ENCODE data around the gene MRM2. TPM values are rescaled to one million over a fixed set of nuclear protein-coding genes. Genes with fewer than 3 reads are reported as not detected.

The MRM2 gene
- total and polyA plus RNA-seq, 10 of the 15 experiments (the other 5 are each of a cell fraction or from before 2014, with no cell fraction given): 43.2 to 128 (median 71.4) TPM

DNA sequence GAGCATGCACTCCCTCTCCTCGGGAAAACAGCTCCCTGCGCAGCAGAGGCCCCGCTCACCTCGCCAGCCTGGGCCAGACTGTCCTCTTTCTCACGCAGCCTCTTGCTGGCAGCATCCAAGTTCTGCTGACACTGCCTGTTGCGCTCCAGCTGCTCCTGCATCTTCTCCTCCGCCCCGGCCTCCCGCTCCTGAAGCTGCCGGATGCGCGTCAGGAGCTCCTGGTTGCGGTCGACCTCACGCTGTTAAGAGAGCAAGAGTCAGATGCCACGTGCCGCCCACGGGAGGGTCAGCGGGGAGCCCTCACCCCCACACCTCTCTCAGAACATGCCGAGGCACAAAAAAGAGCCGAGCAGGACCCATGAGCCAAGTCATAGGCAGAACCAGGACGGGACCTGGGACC lies 19.5 kb downstream of the MRM2 start:
- 91% methylated on average over 22 of the region's 22 CpGs for WGBS (ENCODE audit: insufficient coverage, insufficient replicate concordance, low lambda C conversion rate, missing lambda C conversion rate)
- POLR2A ChIA-PET: no interaction called here
- BruUV-seq (replicated peaks): no TSS peak
- Histone ChIP-seq H3K4me2 (ENCODE audit: control insufficient read depth, insufficient read depth) (no peak overlapping the region), H3K9me3 (replicated peaks; ENCODE audit: control insufficient read depth, insufficient read depth, low read length) (no peaks in the 10 kb centered on the region), H3K27ac (ENCODE audit: control insufficient read depth, insufficient read depth) (no peak overlapping the region), H3K9ac (ENCODE audit: control insufficient read depth, insufficient read depth, low read length) (no peak overlapping the region), H3K4me3 (no peak overlapping the region), H4K20me1 (ENCODE audit: control insufficient read depth, insufficient read depth) (peaks cover 2% of the 10 kb centered on the region; the same call in 1 of the 2 replicates), H3K4me1 (ENCODE audit: control insufficient read depth, insufficient read depth, low read length) (no peaks in the 10 kb centered on the region), H3K27me3 (replicated peaks in 1 of 2; ENCODE audit: control insufficient read depth in 2 of 2, insufficient read depth in 2 of 2, low read length in 1 of 2) (no peaks in the 10 kb centered on the region), H2AFZ (ENCODE audit: control insufficient read depth, low read depth, low read length) (no peak overlapping the region), H3K79me2 (ENCODE audit: control insufficient read depth, insufficient read depth, low read length) (no peaks in the 10 kb centered on the region; the same call in 1 of the 2 replicates), H3K36me3 (ENCODE audit: control insufficient read depth in 2 of 2, insufficient read depth in 2 of 2, low read length in 1 of 2) (peaks cover 10 to 48% of the 10 kb centered on the region in 2 experiments)
- no peak for TF ChIP-seq NBN (IDR thresholded peaks at IDR 0.05)
- no peak for TF ChIP-seq PAX8 (IDR thresholded peaks at IDR 0.05)
- no peak for TF ChIP-seq YY1 (IDR thresholded peaks at IDR 0.05; ENCODE audit: low read depth, low read length)
- no peak for TF ChIP-seq SIX5 (IDR thresholded peaks at IDR 0.05; ENCODE audit: low read depth, low read length, severe bottlenecking)
- TF ChIP-seq RB1 (IDR thresholded peaks at IDR 0.05; ENCODE audit: borderline replicate concordance): no peak
- no peak for TF ChIP-seq IRF4 (IDR thresholded peaks at IDR 0.05; ENCODE audit: low read depth, low read length)
- no peak for TF ChIP-seq NFYB (IDR thresholded peaks at IDR 0.05; ENCODE audit: insufficient read depth, low read depth, low read length)
- TF ChIP-seq, protein P1, sequence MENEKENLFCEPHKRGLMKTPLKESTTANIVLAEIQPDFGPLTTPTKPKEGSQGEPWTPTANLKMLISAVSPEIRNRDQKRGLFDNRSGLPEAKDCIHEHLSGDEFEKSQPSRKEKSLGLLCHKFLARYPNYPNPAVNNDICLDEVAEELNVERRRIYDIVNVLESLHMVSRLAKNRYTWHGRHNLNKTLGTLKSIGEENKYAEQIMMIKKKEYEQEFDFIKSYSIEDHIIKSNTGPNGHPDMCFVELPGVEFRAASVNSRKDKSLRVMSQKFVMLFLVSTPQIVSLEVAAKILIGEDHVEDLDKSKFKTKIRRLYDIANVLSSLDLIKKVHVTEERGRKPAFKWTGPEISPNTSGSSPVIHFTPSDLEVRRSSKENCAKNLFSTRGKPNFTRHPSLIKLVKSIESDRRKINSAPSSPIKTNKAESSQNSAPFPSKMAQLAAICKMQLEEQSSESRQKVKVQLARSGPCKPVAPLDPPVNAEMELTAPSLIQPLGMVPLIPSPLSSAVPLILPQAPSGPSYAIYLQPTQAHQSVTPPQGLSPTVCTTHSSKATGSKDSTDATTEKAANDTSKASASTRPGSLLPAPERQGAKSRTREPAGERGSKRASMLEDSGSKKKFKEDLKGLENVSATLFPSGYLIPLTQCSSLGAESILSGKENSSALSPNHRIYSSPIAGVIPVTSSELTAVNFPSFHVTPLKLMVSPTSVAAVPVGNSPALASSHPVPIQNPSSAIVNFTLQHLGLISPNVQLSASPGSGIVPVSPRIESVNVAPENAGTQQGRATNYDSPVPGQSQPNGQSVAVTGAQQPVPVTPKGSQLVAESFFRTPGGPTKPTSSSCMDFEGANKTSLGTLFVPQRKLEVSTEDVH (IDR thresholded peaks at IDR 0.05; ENCODE audit: low read depth, partially characterized antibody): no peak
- no peak for TF ChIP-seq ZZZ3 (IDR thresholded peaks at IDR 0.05; ENCODE audit: control insufficient read depth, insufficient read length, low read depth)
- TF ChIP-seq ZNF274 (IDR thresholded peaks at IDR 0.05; ENCODE audit: insufficient read depth, insufficient read length): no peak
- no peak for TF ChIP-seq HDGF (IDR thresholded peaks at IDR 0.05)
- TF ChIP-seq NFIC (IDR thresholded peaks at IDR 0.05; ENCODE audit: low read depth, low read length): no peak
- TF ChIP-seq RBBP5 (conservative IDR thresholded peaks at IDR 0.05): no peak
- no peak for TF ChIP-seq ESRRA (IDR thresholded peaks at IDR 0.05; ENCODE audit: low read length)
- TF ChIP-seq ZNF24 (IDR thresholded peaks at IDR 0.05): no peak
- no peak for DNase-seq (ENCODE audit: low read depth, low spot score)
- SMC1A ChIA-PET (ENCODE audit: uncharacterized antibody, unreplicated experiment): no interaction called here
- RAD21 ChIA-PET (ENCODE audit: unreplicated experiment): no interaction called here
- in situ Hi-C loops (cut with MboI): no loop called here
- FAIRE-seq: no peak
- no peak for ATAC-seq
- CTCF ChIA-PET: no interaction called here
- intact Hi-C loops (cut with micrococcal nuclease; ENCODE audit: unreplicated experiment): no loop called here
